DMS53 (cell line): ENCODE data around the gene MLLT1.

Experiments used
- DNase-seq: peaks from one replicate; lab custom pipeline; 2025; lab: John Stamatoyannopoulos, UW

The MLLT1 gene

GRCh38 chr19:6234527-6234926 is 45.2 kb downstream of the MLLT1 start:
- no peak for DNase-seq

- no peak for DNase-seq
These were observed 45.8 kb downstream of the MLLT1 start for GRCh38 chr19:6233827-6234511.

DNA sequence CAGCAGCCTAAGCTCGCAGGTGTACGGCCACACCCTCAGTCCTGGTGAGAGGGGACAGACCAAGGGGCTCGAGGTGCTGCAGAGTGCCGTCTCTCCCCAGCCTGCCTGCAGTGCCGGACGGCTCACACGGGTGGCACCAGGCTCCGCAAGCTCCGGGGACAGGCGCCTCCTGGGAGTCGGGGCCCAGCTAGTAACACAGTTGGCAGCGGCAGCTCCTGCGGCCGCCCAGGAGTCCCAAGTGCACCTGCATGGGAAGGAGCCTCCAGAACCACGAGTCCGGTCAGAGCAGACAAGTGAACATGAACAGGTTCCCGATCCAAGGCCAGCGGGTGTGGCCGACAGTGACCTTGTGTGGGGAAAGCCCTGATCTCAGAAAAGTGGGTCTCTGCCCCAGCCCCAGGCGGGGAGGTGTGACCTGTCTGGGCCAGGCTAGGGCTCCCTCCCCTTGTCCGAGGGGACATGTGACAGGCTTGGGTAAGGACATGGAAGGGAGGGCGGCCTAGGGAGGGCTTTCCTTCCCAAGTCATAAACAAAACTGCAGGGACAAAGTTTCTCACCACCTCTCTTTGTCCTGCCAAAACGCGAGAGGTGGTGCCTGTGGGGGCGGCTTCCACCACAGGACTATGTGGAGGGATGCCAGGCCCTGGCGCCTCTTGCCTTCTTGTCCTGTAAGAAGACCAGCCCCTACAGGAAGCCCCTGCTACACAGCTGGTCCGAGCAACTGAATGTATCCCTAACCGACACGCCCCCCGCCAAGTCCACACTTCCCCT is 46.5 kb downstream of the MLLT1 start:
- no peak for DNase-seq

GRCh38 chr19:6232601-6233055 is 47.1 kb downstream of the MLLT1 start:
- no peak for DNase-seq

- DNase-seq = no peak
These were observed 48.8 kb downstream of the MLLT1 start for GRCh38 chr19:6230991-6231448.

- no peak for DNase-seq
These were observed 49.6 kb downstream of the MLLT1 start for GRCh38 chr19:6229951-6230712.

GRCh38 chr19:6229216-6229913 is 50.4 kb downstream of the MLLT1 start:
- DNase-seq = no peak

DNA sequence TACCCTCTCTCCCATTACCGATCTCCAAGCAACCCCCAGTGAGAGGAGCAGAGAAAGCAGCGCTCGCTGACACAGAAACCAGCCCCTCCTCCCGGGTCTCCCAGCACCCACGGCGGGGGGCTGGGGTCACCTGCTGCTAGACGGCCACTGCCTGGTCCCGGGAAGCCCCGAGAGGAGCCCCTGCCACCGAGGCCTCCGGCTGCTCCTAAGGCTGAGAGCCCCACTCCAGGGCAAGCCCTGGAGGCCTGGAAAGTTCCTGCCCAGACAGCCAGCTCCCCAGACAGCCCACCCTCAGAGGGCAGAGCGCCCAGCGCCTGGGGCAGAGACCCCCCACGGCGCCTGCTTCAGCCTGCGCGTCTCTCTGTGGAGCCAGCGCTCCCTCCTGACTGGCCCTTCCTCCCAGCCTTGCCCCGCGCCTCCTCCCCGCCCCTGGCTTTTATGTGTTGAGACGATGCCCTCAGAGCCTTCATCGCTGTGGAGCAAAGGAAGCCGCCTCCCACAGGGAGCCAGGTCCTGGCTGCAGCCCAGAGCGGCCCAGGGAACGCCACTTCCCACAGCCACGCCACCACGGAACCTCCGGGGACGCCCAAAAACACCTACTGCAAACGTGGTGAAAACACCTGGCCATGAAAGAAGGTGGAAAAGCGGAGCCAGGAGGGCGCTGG is 51.1 kb downstream of the MLLT1 start:
- no peak for DNase-seq

- no peak for DNase-seq
These were observed 51.8 kb downstream of the MLLT1 start for GRCh38 chr19:6227936-6228325.

DNA sequence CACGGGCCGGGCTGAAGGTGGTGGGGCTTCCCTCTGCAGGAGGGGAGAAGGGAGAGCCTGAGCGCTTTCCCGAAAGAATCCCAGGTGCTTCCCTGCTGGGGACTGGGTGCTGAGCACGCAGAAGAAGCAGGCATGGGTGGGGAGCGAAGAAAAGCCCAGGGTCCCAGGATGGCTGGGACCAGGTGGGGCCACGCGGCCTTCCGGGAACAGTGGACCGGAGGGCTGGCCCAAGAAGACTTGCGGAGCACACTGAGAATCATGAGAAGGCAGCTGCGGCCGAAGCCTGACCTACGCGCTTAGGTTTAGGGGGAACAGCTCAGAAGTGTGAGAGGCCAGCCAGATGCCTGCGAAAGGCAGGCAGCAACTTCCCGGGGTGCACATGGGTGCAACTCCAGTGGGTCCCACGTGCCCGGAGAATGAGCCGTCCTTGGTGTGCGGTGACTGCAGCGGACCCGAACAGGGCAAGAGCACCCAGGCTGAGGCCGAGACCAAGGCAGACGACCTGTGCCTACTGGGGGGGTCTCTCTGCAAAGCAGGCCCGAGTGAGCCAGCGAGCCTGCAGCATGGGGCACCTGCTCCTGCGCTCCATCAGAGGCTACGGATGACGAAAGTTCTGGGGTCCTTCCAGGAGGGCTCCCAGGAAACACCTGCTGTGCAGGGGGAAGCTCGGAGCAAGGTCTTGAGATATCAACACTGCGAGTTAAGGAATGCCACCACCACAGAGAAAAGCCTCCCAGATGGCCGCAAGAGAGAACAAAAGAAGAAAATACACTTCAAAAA is 52.4 kb downstream of the MLLT1 start:
- no peak for DNase-seq

GRCh38 chr19:6226444-6227155 is 53.2 kb downstream of the MLLT1 start:
- DNase-seq = no peak

DNA sequence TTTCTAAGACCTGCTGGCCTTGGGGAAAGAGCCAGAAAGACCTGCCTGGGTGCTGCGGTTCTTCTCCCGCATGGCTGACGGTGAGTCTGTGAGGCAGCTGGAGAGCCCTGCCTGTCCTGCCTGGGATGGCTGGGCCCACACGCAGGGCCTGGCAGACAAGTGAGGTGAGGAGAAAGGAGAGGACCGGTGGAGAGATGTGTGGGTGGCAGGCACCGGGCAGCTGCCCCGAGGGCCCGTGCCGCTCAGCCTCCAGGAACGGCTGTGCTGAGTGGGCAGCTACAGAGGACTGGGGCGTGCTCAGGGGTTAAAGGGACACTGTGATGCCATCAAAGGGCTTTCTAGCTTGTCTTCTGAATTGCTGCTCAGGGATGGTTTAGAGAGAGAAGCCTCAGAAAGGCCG is 53.8 kb downstream of the MLLT1 start:
- DNase-seq = no peak

DNA sequence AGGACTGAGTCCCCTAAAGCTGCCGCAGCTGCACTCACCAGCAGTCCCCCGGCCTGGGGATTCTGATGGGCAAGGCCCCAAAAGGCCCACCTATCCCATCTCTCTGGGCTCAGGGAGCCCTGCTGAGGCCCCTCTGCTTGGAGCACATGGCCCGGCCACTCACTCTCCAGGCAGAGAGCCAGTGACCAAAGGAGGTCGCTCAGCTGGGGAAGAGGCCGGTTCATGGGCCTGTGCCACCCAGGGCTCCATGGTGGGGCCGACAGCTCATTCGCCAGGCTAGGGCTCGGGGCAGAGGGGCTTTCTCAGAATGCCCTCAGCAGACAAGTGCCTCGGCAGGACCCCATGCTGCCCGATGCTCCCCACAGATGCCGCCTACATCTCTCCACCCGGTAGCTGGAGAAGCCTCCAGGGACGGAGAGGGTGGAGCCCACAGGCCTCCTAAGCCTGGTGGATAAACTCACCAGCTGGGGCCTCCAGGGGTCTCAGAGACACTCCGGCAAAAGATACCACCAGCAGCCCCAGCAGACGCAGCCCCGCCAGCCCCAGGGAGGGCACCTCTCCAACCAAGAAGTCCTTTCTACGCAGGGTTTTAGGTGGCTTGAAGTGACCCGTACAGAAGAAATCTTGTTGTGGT is 54.4 kb downstream of the MLLT1 start:
- no peak for DNase-seq

DNA sequence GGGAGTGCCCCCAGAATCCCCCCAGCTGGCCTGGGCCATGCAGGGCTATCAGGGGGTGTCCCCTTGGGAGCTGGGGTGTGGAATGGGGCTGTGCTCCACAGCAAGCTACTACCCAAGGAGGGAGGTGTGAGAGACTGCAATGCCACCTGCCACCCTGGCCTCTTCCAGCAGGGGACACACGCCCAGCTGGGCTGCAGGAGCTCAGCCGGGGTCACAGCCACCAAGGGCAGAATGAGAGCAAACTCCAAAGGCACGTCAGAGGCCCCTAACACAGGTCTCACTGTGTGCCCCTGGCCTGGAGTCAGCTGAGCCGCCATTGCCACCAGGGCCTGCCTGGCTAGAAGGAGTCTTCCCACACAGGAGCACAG is 55.5 kb downstream of the MLLT1 start:
- DNase-seq = no peak

GRCh38 chr19:6223461-6224307 is 56.1 kb downstream of the MLLT1 start:
- no peak for DNase-seq

DNA sequence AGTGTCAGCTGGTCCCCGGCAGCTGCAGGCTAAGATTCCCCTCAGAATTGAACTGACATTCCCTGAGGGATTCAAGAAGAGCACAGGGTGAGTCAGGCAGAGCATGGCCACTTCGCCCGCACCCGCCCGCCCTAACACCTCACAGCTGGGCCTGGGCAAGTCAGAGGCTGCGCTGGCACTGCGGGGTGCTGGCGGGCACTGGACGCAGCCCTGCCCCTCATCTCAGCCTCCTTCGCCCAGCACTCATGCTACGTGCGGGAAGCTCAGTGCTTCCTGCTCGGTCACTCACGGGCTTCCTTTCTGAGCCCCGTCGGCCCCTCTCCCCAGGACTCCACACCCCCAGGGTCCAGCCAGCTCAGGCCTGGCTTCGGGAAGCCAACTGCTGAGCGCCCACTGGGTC is 56.9 kb downstream of the MLLT1 start:
- DNase-seq = no peak

- no peak for DNase-seq
These were observed 57.7 kb downstream of the MLLT1 start for GRCh38 chr19:6221878-6222746.
